ENCODE data around the gene SMAD2. TPM values are rescaled to one million over a fixed set of nuclear protein-coding genes. Genes with fewer than 3 reads are reported as not detected.
A peak's percentile ranks its signal among the peaks of the same experiment; 100 is the strongest.

SMAD2 gene
- total RNA-seq, 5 donors from 2014 or later (not counting 1 experiment from before 2014, with no cell fraction given): 110 to 129 (median 115) TPM

DNA sequence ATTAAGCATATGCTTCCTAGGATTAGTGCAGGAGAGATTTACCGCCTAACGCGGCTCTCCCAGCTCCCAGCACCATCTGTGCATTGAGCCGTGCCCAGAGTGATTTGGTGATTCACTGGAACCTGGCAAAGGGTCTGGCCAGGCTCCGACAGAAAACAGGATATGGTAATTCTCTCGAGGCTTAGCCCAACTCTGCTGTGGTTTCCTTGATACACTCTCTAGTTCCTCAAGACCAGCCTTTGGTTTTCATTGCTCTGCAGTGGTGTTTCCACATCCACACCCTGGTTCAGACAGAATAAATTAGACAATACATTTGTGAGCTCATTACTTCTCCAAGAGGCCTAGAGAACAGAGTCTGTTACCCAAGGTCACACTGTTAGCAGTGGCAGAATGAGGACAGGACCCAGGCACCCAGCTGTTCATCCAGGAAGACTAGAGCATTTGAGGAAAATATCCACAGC lies 23.0 kb upstream of the SMAD2 start:
- no peaks in the 10 kb centered on the region for H3K36me3 ChIP-seq (ENCODE audit: control insufficient read depth in 2 of 2, extremely low read depth in 1 of 2, insufficient read depth in 1 of 2, low read length in 1 of 2)
- H3K27ac ChIP-seq (ENCODE audit: low read length): peak overlapping the region; percentile 25
- DNase-seq: peak in 20 of 35 experiments; percentile 2 to 38 (median 6)
- Mint-ChIP-seq H3K4me3 (peak overlapping the region in 2 of 3 donors; percentile 1 to 55), H3K4me1 (peaks cover 12 to 24% (median 13%) of the 10 kb centered on the region in 3 donors), H3K9me3 (no peaks in the 10 kb centered on the region), H3K27ac (peak overlapping the region; percentile 76 to 91), H3K36me3 (no peaks in the 10 kb centered on the region), H3K27me3 (peaks cover 0 to 3% of the 10 kb centered on the region in 2 donors)
- WGBS (ENCODE audit: insufficient coverage): 42% methylated on average over 6 of the region's 6 CpGs
- POLR2A ChIA-PET: no interaction called here
- peaks cover 10 to 14% of the 10 kb centered on the region in 2 experiments for H3K4me1 ChIP-seq (ENCODE audit: control insufficient read depth in 1 of 2, extremely low read depth in 1 of 2, insufficient read depth in 2 of 2, low read length in 2 of 2)
- CTCF ChIA-PET: interaction anchor here in 1 of 2 donors (0.5 kb wide), 1 partner anchor 22 kb away, joined by 8 read pairs; no protein-coding TSS in a partner anchor
- no peaks in the 10 kb centered on the region for H3K9me3 ChIP-seq
- ATAC-seq (replicated peaks in 1 of 4): peak; percentile 80 to 98 (median 92)
- H3K4me3 ChIP-seq (ENCODE audit: control insufficient read depth in 1 of 2, extremely low read depth in 1 of 2, low read length in 1 of 2): no peak overlapping the region
- no peaks in the 10 kb centered on the region for H3K27me3 ChIP-seq (replicated peaks in 1 of 2; ENCODE audit: control insufficient read depth in 2 of 2, extremely low read depth in 1 of 2, insufficient read depth in 2 of 2, low read length in 1 of 2)

DNA sequence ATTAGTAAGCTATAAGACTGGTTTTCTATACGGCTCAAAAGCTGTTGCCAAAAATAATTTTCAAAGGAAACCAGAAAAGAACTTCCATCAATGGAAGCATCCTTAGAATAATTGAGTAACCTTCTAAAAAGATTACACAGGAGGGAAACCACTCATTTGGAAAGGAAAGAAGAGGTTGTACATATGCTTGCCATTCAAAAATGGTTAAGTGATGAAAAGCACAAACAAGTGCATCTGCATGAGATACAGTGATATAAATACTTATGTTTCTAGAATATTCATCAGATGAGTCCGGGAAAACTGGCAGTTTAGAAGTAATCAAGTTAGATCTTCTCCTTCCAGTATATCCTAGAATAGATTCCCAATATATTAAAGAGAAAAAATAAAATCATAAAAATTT lies 20.1 kb upstream of the SMAD2 start:
- no peak overlapping the region for H3K4me3 Mint-ChIP-seq
- H3K27me3 ChIP-seq (replicated peaks in 1 of 2; ENCODE audit: control insufficient read depth in 2 of 2, extremely low read depth in 1 of 2, insufficient read depth in 2 of 2, low read length in 1 of 2): no peaks in the 10 kb centered on the region
- no peaks in the 10 kb centered on the region for H3K36me3 Mint-ChIP-seq
- POLR2A ChIA-PET: no interaction called here
- no peak overlapping the region for H3K4me3 ChIP-seq (ENCODE audit: control insufficient read depth in 1 of 2, extremely low read depth in 1 of 2, low read length in 1 of 2)
- H3K4me1 Mint-ChIP-seq: peaks cover 12 to 25% (median 14%) of the 10 kb centered on the region in 3 donors
- no peaks in the 10 kb centered on the region for H3K27me3 Mint-ChIP-seq
- no peak for DNase-seq
- no peaks in the 10 kb centered on the region for H3K9me3 Mint-ChIP-seq
- H3K27ac Mint-ChIP-seq: no peak overlapping the region
- CTCF ChIA-PET: no interaction called here
- H3K27ac ChIP-seq (ENCODE audit: low read length): no peak overlapping the region
- H3K9me3 ChIP-seq: no peaks in the 10 kb centered on the region
- peaks cover 10 to 14% of the 10 kb centered on the region in 2 experiments for H3K4me1 ChIP-seq (ENCODE audit: control insufficient read depth in 1 of 2, extremely low read depth in 1 of 2, insufficient read depth in 2 of 2, low read length in 2 of 2)
- no peaks in the 10 kb centered on the region for H3K36me3 ChIP-seq (ENCODE audit: control insufficient read depth in 2 of 2, extremely low read depth in 1 of 2, insufficient read depth in 1 of 2, low read length in 1 of 2)
- ATAC-seq (replicated peaks in 1 of 4): no peak
- WGBS (ENCODE audit: insufficient coverage): no CpG with 5 or more reads among the region's 2 CpGs

DNA sequence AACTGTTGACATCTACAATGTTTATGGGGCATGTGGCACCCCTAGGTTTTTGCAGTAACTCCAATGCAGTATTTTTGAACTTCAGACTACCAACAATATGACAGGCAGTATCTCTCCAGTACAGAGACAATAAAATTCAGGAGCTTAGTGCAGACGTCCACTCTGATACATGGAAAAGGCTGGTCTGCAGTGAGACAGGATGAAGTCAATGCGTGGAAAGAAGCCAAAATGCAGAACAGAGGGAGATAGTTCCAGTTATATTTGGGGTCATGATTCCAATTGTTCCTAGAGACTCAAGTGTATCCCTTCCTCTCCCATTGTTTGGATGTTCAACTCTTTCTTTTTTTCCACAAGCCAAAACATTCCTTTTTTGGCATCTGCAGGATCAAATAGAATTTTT lies 18.7 kb upstream of the SMAD2 start:
- Histone ChIP-seq H3K9me3 (no peaks in the 10 kb centered on the region), H3K36me3 (ENCODE audit: control insufficient read depth in 2 of 2, extremely low read depth in 1 of 2, insufficient read depth in 1 of 2, low read length in 1 of 2) (no peaks in the 10 kb centered on the region), H3K4me1 (ENCODE audit: control insufficient read depth in 1 of 2, extremely low read depth in 1 of 2, insufficient read depth in 2 of 2, low read length in 2 of 2) (peaks cover 10% of the 10 kb centered on the region in 2 experiments), H3K27ac (ENCODE audit: low read length) (no peak overlapping the region), H3K27me3 (replicated peaks in 1 of 2; ENCODE audit: control insufficient read depth in 2 of 2, extremely low read depth in 1 of 2, insufficient read depth in 2 of 2, low read length in 1 of 2) (no peaks in the 10 kb centered on the region), H3K4me3 (ENCODE audit: control insufficient read depth in 1 of 2, extremely low read depth in 1 of 2, low read length in 1 of 2) (no peak overlapping the region)
- DNase-seq (no peak), ATAC-seq (replicated peaks in 1 of 4) (no peak)
- Mint-ChIP-seq H3K27me3 (peaks cover 0 to 4% of the 10 kb centered on the region in 2 donors), H3K9me3 (no peaks in the 10 kb centered on the region), H3K27ac (no peak overlapping the region), H3K4me3 (no peak overlapping the region), H3K4me1 (peaks cover 12 to 21% (median 14%) of the 10 kb centered on the region in 3 donors), H3K36me3 (no peaks in the 10 kb centered on the region)
- POLR2A ChIA-PET: no interaction called here
- no CpG with 5 or more reads among the region's 2 CpGs for WGBS (ENCODE audit: insufficient coverage)
- CTCF ChIA-PET: no interaction called here

DNA sequence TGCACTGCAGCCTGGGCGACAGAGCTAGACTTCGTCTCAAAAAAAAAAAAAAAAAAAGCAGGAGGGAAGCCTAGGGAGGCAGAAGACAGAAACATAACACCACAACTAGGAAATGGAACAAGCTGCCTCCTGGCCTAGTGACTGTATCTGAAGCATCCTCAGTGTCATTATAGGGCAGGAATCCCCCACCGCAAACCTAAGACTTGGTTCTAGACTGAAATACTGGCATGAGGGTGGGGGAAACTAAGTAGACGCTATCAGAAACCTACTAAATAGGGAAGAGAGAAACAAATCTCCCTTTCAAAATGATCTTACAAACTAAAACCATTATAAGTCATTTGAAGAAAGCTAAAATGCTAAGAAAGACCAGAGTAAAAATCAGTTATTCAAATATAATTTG lies 16.4 kb upstream of the SMAD2 start:
- POLR2A ChIA-PET: no interaction called here
- H3K27me3 Mint-ChIP-seq: peaks cover 5 to 12% of the 10 kb centered on the region in 2 donors
- H3K36me3 ChIP-seq (ENCODE audit: control insufficient read depth in 2 of 2, extremely low read depth in 1 of 2, insufficient read depth in 1 of 2, low read length in 1 of 2): no peaks in the 10 kb centered on the region
- peaks cover 0 to 7% (median 5%) of the 10 kb centered on the region in 3 donors for H3K4me1 Mint-ChIP-seq
- WGBS (ENCODE audit: insufficient coverage): no CpG with 5 or more reads among the region's 4 CpGs
- H3K27ac Mint-ChIP-seq: no peak overlapping the region
- no peaks in the 10 kb centered on the region for H3K36me3 Mint-ChIP-seq
- peaks cover 0 to 2% of the 10 kb centered on the region in 2 experiments for H3K27me3 ChIP-seq (replicated peaks in 1 of 2; ENCODE audit: control insufficient read depth in 2 of 2, extremely low read depth in 1 of 2, insufficient read depth in 2 of 2, low read length in 1 of 2)
- H3K4me1 ChIP-seq (ENCODE audit: control insufficient read depth in 1 of 2, extremely low read depth in 1 of 2, insufficient read depth in 2 of 2, low read length in 2 of 2): no peaks in the 10 kb centered on the region
- CTCF ChIA-PET: interaction anchor here (0.7 to 0.9 kb wide), 3 partner anchors 10 to 174 kb away, joined by 3 to 5 read pairs (median 5); no protein-coding TSS in a partner anchor
- ATAC-seq (replicated peaks in 1 of 4) (no peak), DNase-seq (no peak)
- no peak overlapping the region for H3K4me3 ChIP-seq (ENCODE audit: control insufficient read depth in 1 of 2, extremely low read depth in 1 of 2, low read length in 1 of 2)
- no peak overlapping the region for H3K4me3 Mint-ChIP-seq
- H3K27ac ChIP-seq (ENCODE audit: low read length): no peak overlapping the region
- H3K9me3 Mint-ChIP-seq: no peaks in the 10 kb centered on the region
- no peaks in the 10 kb centered on the region for H3K9me3 ChIP-seq

DNA sequence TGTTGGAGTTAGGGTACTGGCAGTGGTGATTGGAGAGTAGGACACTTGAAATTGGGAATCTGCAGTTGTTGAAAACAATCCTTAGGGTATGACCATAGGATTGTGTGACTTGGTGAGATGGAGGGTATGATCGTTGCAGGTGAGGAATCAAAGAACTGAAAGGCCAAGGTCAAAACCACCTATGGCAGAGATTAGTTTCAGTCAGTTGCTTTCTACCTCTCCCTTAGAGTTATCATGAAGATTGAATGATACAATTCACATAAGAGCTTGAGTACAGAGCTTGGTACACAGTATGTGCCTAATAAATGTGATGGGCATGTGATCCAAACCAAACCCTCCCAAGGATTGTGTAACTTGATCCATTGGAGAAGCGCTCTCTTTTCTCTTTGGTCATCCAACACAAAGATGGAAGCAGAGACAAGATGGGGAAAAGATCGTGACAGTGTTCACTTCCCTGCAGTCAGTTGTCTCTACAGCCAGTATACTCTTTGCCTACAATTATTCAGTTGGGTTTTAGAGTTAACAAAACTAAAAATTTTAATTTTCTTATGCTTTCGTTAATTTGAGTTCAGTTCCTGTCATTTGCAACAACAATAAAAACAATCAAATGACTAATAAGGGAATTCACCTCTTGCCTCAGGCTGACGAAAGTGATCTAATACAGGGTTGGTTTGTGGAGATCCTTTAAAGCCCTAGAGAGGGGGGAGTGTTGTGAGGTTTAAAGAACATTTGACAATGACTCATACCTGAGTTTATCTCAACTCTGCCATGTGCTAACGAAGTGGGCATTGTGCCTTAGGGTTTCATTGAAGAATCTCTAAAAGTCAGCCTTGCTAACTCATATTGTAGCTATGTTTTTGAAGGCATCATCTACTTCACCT lies 14.8 kb upstream of the SMAD2 start:
- DNase-seq: no peak
- H3K27me3 ChIP-seq (replicated peaks in 1 of 2; ENCODE audit: control insufficient read depth in 2 of 2, extremely low read depth in 1 of 2, insufficient read depth in 2 of 2, low read length in 1 of 2): peaks cover 0 to 5% of the 10 kb centered on the region in 2 experiments
- no peak overlapping the region for H3K4me3 Mint-ChIP-seq
- no peak overlapping the region for H3K27ac ChIP-seq (ENCODE audit: low read length)
- peaks cover 5 to 21% of the 10 kb centered on the region in 2 donors for H3K27me3 Mint-ChIP-seq
- peaks cover 0 to 6% (median 5%) of the 10 kb centered on the region in 3 donors for H3K4me1 Mint-ChIP-seq
- no peaks in the 10 kb centered on the region for H3K36me3 Mint-ChIP-seq
- H3K9me3 ChIP-seq: no peaks in the 10 kb centered on the region
- H3K36me3 ChIP-seq (ENCODE audit: control insufficient read depth in 2 of 2, extremely low read depth in 1 of 2, insufficient read depth in 1 of 2, low read length in 1 of 2): no peaks in the 10 kb centered on the region
- no peaks in the 10 kb centered on the region for H3K4me1 ChIP-seq (ENCODE audit: control insufficient read depth in 1 of 2, extremely low read depth in 1 of 2, insufficient read depth in 2 of 2, low read length in 2 of 2)
- no CpG with 5 or more reads among the region's 6 CpGs for WGBS (ENCODE audit: insufficient coverage)
- POLR2A ChIA-PET: no interaction called here
- no peaks in the 10 kb centered on the region for H3K9me3 Mint-ChIP-seq
- no peak overlapping the region for H3K27ac Mint-ChIP-seq
- CTCF ChIA-PET: no interaction called here
- peak in 3 of 4 experiments; percentile 71 to 85 (median 81) for ATAC-seq (replicated peaks in 1 of 4)
- H3K4me3 ChIP-seq (ENCODE audit: control insufficient read depth in 1 of 2, extremely low read depth in 1 of 2, low read length in 1 of 2): no peak overlapping the region

DNA sequence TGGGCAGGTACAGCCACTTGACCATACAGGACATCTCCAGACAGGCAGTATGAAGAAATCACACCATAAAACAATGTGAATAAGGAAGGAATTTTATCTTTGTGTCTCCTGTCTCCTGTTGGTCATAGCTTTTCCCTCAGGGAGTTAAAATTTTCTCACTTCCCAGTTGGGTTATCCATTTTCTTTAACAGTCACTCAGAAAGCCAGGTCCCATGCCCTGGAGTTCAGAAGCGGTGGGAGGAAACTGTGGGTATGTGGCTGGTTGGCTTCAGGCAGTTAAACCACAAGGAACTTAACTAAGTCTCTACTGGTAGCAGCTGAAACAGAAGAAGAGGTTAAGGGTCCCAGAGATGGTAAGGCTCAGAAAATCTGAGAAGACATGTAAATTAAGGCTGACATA lies 6.5 kb upstream of the SMAD2 start:
- ChIA-PET POLR2A (no interaction called here), CTCF (no interaction called here)
- Histone ChIP-seq H3K4me3 (ENCODE audit: control insufficient read depth in 1 of 2, extremely low read depth in 1 of 2, low read length in 1 of 2) (no peak overlapping the region), H3K27me3 (replicated peaks in 1 of 2; ENCODE audit: control insufficient read depth in 2 of 2, extremely low read depth in 1 of 2, insufficient read depth in 2 of 2, low read length in 1 of 2) (peaks cover 0 to 4% of the 10 kb centered on the region in 2 experiments), H3K36me3 (ENCODE audit: control insufficient read depth in 2 of 2, extremely low read depth in 1 of 2, insufficient read depth in 1 of 2, low read length in 1 of 2) (no peaks in the 10 kb centered on the region), H3K4me1 (ENCODE audit: control insufficient read depth in 1 of 2, extremely low read depth in 1 of 2, insufficient read depth in 2 of 2, low read length in 2 of 2) (peaks cover 3 to 9% of the 10 kb centered on the region in 2 experiments), H3K27ac (ENCODE audit: low read length) (no peak overlapping the region), H3K9me3 (no peaks in the 10 kb centered on the region)
- H3K4me3 Mint-ChIP-seq: no peak overlapping the region
- peaks cover 4 to 11% (median 5%) of the 10 kb centered on the region in 3 donors for H3K4me1 Mint-ChIP-seq
- H3K36me3 Mint-ChIP-seq: no peaks in the 10 kb centered on the region
- no CpG with 5 or more reads among the region's 1 CpG for WGBS (ENCODE audit: insufficient coverage)
- no peak overlapping the region for H3K27ac Mint-ChIP-seq
- peaks cover 0 to 12% of the 10 kb centered on the region in 2 donors for H3K27me3 Mint-ChIP-seq
- no peak for DNase-seq
- no peaks in the 10 kb centered on the region for H3K9me3 Mint-ChIP-seq
- no peak for ATAC-seq (replicated peaks in 1 of 4)
